TTC549 (cell line): ENCODE data around the gene ST6GAL1.
"Not testable (repeated sequence)": the region's sequence is repeated elsewhere in the genome, so short reads cannot be mapped to it uniquely, and the experiment has no call there.

Experiments
- FAIRE-seq: peaks from 2 replicates; lab custom pipeline; 2012; peaks lifted over from hg19 to GRCh38; lab: Jason Lieb, UNC

ST6GAL1 gene

DNA sequence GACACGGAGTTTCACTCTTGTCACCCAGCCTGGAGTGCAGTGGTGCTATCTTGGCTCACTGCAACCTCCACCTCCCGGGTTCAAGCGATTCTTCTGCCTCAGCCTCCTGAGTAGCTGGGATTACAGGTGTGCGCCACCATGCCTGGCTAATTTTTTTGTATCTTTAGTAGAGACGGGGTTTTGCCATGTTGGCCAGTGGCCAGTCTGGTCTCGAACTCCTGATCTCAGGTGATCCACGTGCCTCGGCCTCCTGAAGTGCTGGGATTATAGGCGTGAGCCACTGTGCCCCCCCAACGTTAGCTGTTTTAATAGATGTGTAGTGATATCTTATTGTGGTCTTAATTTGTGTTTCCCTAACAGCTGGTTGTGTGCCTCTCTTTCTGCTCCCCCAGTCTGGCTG is 40.8 kb downstream of the ST6GAL1 start:
- not testable (repeated sequence) for FAIRE-seq

DNA sequence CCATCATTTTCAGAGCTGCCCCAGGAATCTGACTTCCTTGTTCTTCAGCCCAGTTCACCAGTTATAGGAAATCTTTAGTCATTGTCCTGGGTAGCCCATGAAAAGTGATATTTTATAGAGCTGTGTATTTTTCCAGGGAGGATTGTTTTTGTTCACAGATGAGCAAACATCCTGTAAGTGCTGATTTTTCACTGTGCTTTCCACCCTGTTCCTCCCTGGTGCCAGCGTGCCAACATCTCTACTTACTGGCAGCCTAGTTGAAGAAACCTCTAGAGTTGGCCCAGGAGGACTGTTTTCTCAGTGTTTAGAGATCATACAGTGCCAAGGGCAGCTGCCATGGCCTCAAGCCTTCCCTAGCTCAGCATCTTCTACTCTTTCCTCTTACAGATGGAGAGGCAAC is 41.3 kb downstream of the ST6GAL1 start:
- no peak for FAIRE-seq

DNA sequence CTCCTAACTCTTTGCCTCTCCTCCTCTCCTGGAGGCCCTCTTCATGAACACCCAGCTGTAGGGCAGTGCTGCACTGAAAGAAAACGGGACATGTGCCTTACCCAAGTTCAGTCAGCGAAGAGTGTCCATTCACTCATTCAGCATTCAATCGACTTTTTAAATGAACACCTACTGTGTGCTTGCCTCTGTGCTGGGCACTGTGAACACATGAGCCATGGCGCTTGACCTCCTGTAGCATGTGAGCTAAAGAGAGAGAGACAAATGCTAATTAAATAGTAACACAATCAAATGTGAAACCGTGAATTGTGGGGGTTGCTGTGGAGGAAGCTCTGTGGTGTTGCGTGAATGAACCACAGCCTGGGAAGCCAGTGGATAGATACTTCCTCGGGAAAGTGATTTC is 43.4 kb downstream of the ST6GAL1 start:
- no peak for FAIRE-seq

DNA sequence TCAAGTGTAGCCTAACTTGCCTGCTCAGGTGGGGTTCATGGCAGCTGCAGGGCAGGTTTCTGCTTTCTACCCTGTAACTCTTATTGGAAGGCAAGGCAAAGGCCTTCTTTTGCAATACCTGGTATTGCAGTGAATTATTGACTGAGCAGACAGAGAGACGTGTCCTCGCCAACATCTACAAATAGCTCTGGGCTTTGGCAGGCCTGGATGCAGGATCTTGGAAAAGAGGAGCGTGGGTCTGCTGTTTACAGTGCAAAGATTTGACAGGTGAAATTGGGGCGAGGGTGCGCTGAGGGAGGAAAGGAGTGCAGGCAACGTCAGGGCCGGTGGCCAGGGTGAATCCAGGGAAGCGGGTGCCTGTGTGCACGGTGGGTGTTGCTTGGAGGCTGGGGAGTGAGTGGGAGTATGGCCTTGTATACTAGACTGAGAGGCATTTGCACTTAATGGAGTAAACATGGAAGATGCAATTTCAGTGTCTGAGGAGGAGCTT is 44.5 kb downstream of the ST6GAL1 start:
- FAIRE-seq, result no peak

DNA sequence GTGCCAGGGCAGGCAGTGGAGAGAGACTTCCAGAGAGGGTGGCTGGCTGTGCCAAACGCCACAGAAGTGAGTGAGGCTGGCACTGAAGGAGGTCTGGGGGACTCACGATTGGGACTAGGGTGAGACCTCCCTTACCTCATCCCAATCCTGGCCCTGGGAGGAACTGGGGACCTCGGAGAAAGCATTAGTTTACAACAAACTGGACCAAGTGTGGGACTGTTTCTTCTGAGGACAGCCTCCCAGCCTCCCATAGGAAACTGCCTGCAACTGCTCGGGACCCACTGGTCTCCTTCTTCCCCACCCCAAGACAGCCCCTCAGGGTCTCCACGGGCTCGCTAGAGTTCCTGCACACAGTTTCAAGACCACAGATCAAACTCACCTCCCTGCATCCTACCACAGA is 45.4 kb downstream of the ST6GAL1 start:
- FAIRE-seq, result no peak

DNA sequence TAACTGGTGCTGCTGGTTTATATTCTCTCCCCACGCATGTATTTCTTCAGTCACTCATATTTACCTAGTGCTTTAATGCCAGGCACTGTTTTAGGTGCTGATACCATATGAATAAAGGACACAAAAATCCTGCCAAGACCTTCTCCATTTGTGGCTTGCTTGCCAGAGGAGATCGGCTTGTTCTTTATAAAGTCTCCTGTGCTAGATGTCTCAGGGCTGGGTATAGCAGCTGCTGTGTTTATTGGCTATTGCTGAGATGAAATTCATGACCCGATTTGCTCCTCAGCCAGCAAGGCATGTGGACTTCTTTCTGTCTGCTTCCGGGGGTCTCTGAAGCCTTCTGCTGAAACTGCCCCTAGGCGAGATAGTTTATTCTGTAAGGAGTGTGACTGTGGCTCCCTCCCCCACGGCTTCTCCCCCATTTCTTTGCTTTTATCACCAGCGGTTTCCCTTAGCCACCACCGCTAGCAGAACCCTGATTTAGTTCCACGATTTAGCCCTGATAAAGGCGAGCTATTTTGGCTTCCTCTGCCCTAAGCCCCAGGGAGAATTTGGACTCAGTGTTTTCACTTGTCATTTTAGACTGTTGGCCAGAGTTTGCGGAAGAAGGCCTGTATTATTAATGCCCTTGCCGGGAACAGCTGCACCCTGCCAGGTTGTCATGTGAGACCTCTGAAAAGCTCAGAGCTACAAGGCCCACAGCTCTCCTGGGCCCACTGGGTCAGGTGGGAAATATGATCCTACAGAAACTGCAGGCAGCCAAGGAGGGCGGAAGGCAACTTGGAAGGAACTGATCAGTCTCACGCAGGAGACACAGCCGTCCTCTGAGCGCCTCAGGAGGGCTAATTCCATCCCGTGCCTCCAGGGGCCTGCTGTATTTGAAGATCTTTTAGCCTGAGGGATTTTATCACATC is 46.8 kb downstream of the ST6GAL1 start:
- FAIRE-seq, result no peak

DNA sequence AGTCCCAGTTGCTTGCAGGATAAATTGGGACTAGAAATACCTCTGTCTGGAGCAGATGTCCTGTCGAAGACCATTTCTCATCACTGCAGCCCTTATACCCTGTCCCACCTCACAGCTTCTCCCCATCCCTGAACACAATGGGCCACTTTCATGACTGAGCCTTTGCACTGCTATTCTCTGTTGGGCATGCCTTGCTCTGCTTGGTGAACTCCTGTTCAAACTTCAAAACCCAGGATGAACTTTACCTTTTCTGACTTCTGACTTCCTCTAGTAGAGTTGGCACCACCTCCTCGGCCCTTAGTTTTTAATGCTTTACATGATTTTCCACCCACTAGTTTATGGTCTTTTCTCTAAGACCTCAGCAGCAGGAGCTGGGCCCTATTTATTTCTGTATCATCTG is 48.4 kb downstream of the ST6GAL1 start:
- no peak for FAIRE-seq

DNA sequence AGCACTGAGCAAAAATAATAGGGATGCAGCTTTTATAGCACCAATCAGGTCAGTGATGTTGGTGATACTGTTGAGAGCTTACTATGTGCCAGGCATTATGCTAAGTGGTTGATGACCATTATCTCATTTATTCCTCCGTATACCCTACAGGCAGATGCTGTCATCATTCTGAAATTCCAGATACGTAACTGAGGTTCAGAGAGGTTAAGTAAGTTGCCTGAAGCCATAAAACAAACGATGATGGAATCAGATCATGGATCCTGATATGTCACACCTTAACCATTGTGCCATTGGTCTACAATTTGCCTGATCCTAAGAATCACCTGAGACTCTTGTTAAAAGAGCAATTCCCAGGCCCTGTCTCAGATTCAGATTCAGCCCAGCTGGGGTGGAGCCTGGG is 49.5 kb downstream of the ST6GAL1 start:
- FAIRE-seq, result no peak

DNA sequence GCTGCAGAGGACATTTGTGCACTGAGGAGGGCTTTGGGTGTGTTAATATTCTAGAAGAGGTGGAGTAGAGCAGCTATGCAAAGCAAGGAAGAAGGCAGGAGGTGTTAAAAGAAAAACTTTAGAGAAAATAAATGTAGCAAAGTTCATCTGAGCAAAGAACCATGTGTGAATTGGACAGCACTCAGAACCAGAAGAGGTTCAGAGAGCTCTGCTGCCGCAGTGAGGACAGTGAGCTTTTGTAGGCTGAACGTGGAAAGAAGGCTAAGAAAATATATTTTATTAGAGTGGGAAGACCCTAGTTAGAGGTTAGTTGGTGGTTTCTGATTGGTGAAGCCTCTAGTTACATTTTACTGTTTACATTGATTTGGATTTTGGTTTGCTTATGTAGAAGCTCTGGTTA is 50.7 kb downstream of the ST6GAL1 start:
- FAIRE-seq, result no peak

DNA sequence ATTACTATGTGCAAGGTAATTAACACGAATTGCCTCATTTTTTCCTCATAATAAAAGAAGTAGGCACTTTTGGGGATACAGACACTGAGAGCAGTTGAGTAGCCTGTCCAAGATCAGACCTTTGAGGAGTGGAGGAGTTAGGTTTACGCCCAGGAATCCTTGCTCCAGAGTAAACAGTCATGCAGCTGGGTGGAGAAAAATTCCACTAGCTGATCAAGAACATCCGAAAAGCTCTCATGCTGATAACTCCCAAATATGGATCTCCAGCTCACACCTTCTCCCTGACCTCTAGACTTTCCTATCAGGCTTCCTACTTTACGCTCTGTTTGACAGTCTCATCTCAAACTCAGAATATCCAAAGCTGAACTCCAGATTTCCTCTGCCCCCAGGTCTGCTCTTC is 53.3 kb downstream of the ST6GAL1 start:
- FAIRE-seq, result no peak

DNA sequence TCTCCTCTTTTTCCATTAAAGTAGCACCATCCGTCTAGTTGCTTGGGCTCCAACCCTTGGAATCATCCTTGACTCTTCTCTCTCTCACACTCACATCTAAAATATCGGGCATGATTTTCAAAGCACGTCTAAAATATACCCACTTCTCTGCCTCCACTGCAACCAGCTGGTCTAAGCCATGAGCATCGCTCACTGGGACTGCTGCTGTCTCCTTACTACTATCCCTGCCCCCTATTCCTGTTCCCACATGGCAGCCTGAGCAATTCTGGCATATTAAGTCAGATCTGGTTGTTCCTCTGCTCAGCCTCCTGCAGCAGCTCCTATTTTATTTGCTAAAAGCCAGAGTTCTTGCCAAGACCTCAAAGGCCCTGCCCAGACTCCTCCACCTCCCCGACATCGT is 53.7 kb downstream of the ST6GAL1 start:
- FAIRE-seq, result no peak

DNA sequence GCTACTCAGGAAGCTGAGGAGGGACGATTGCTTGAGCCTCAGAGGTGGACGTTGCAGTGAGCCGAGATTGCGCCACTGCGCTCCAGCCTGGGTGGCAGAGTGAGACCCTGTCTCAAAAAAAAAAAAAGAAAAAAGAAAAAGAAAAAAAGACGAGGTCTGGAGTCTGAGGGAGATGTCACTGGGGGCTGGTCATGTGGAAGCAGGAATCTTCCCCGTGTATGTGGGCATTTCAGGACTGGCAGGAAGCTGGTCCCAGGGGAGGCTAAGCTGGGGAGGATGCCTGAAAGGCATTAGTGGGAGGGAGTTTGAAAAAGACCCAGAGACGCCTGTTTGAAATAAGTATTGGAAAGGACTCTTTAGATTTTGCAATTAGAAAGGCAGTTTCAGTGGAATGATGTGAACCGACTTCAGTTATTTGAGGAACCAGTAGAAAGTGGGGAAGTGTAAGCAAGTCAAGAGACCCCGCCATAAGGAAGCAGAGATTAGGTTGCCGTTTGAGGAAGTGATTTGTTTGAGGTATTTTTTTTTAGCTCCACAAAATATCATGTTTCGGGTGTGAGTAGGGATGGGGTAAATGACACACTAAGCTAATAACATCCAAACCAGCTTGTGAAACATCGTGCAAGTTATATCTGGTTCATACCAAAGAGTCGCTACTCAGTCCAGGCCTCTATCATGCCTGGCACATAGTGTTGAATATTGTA is 55.5 kb downstream of the ST6GAL1 start:
- FAIRE-seq, result no peak

DNA sequence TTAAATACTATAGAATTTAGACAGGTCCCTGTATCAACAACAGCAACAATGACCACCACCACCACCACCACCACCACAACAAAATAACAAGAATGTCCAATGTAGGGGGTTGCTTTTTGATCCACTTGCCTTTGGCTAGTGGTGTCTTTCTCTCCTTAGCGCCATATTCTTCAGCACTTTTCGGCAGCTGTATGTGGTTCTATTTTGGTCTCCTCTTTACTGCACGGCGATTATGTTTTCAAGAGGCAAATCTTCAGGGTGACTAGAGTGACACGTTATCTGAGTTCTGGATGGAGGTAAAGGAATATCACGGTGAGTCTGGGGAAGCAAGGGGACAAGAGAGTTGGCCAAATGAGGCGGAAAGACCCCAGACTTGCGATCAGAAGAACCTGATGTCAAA is 56.1 kb downstream of the ST6GAL1 start:
- no peak for FAIRE-seq

DNA sequence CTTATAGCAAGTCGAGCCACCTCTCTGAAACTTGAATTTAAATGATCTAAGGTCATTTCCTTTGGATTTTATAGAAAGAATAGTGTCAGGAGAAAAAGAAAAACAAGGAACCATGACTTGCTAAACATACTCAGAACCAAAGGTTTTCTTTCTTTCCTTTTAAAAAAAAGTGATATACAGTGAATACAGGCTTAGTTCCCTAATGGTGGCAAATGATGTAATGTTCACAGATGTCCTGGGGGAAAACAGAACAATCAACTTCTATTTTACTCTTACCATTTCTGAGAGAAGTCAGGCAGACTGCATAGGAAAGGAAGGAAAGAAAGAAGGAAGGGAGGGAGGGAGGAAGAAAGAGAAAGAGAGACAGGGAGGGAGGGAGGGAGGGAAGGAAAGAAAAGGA is 56.5 kb downstream of the ST6GAL1 start:
- no peak for FAIRE-seq

DNA sequence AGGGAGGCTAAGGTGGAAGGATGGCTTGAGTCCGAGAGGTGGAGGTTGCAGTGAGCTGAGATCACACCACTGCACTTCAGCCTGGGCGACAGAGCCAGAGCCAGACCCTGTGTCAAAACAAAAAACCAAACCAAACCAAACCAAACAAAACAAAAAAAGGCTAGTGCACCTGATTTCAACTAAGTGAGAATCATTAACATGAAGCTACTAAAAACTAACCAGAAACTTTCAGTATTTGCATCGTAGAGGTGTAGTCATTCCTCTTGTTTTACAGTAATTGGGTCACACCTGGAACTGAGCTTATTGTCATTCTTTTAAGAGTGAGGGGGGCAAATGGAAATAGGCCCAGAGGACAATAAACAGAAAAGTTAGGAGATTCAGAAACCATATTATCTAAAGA is 58.5 kb downstream of the ST6GAL1 start:
- no peak for FAIRE-seq

DNA sequence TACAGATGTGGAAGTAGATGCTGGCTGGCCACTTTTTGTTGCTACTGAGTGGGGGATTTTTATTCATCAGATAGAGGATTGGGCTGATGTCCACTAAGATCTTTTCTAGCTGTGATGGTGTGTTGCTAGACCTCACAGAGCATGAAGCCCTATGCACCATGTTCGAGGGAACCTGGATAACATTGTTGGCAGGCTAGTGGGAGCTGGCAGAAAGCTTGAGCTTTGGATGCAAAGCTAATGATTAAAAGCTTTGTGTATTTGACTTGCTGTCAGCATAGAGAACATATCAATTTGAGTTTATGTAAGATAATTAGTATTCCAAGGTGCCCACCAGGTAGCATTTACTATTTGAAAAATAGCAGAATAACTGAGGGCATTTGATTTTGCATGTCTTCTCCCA is 59.1 kb downstream of the ST6GAL1 start:
- no peak for FAIRE-seq

DNA sequence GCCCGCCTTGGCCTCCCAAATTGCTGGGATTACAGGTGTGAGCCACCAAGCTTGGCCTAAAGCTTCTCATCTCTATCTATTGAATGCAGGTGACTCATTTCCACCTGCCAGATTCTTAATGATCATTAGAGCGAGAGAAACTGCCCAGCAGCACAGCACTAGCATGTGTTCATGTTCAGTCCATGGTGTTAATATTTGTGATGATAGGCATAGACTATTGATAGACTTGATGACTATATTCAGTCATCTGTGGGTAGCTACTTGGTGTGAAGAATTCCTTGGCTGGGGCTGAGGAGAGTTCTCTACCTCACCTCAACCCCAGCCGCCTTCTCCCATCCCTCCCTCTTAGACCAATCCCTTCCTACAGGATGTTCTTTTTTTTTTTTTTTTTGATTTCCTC is 60.0 kb downstream of the ST6GAL1 start:
- FAIRE-seq, result no peak

DNA sequence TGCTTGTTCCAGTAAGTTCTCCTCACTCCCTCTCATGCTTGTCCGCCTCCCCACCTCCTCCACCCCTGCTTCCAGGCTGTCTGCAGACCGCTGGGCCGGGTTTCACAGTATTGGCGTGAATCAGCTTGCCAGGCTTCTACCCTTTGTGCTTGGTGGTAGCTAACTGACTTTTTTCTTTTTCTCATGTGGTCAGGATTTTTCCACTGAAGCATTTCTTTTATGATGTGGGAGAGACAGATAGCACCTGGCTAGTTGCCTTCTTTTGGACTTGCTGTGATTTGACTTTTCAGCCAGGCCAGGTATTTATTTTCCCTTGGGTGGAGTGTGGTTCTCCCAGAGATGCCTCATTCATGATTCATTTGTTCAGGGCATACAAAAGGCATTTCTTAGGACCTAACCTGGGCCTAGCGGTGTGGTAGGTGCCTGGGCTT is 60.6 kb downstream of the ST6GAL1 start:
- no peak for FAIRE-seq

DNA sequence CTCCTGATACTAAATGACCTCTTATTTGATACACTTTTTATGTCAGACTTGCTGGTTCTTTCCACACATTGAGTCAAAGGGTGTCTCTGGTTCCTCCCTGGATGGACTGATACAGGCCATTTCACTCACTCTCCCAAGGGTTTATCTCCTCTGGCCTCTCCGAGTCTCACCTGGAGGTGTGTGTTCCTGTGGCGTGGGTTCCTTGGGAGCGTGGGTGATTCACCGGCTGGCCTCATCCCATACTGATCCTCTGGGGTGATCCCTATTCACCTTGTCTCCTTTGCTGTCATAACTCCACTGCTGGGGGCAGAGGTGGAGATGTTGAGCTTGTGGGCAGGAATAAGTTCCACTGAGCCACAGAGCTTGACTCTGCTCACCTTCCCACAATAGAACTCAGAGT is 61.1 kb downstream of the ST6GAL1 start:
- FAIRE-seq, result no peak

DNA sequence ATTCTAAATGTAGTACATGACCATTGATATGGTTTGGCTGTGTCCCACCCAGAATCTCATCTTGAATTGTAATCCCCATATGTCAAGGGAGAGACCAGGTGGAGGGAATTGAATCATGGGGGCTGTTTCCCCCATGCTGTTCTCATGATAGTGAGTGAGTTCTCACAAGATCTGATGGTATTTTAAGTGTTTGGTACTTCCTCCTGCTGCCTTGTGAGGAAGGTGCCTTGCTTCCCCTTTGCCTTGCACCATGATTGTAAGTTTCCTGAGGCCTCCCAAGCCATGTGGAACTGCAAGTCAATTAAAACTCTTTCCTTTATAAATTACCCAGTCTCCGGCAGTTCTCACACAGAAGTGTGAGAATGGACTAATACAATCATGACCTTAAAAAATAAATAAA is 61.8 kb downstream of the ST6GAL1 start:
- FAIRE-seq, result not testable (repeated sequence)

DNA sequence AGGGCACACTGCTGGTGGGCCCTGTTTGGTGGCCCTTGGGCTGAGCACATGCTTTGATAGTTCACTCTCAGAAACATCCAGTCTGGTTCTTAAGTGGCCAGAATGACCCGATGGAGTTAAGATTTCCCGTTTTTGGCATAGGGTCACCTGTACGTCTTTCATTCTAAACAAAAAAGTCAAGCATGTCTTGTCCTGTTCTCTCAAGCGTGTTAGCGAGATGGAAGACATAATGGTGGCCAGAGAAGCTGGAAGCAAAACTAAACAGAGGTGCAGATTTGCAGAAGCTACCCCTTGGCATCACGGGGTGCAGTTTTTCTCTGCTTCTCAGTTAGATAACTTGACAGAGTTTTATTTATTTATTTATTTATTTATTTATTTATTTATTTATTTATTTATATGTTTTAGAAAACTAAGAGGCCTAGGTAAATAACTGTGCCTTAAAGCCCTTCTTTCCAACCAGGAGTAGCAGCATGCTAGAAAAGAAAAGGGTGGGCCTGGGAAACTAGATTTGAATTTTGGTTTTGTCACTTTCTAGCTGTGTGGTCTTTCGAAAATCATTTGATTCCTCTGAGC is 63.0 kb downstream of the ST6GAL1 start:
- FAIRE-seq, result no peak

DNA sequence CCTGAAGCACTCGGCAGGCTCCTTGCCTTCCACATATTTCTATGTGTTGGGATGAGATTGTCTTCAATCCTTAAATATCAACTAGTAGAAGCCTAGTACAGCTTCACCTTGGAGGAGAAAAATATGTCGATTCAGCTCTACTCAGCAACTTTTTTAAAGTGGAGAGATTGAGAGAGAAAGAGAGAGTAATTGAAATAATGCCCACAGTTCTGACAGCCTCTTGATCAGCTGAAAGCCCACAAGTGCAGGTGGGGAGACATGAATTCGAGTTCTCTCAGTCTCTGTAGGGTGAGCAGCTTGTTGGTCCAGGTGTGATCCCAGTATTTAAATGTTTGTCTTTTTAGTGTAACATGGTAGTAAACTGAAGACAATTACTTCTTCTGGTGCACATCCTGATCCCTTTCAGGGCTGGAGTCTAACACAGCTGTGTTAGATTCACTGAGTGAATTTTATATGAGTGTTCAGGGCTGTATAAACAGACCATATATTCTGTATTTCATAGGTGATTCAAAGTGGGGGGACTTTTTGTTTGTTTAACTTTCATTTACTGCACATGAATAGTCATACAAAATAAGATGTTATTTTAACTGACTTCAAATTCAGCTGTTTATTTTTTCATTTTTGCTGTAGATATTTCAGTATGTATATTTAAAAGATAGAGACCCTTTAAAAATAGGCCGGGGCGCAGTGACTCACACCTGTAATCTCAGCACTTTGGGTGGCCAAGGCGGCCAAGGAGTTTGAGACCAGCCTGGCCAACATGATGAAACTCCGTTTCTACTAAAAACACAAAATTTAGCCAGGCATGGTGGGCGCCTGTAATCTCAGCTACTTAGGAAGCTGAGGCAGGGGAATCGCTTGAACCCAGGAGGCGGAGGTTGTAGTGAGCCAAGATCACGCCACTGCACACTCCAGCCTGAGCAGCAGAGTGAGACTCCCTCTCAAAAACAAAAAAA is 64.0 kb downstream of the ST6GAL1 start:
- no peak for FAIRE-seq
